Activated CD8-positive, alpha-beta T cell treated with anti-CD3 and anti-CD28 coated beads, Interleukin-2, amount 10 ng/mL, durations not matched to agents 7 days and 5 days (primary cell): ENCODE data around the gene EWSR1. TPM values are rescaled to one million over a fixed set of nuclear protein-coding genes. Genes with fewer than 3 reads are reported as not detected.

Experiments
- ATAC-seq: fragments of 150-1000 bp; cut with Tn5 transposase; one replicate; pipeline ENCODE4 v1.10.0; 2021; ENCODE audit warnings: moderate library complexity
- CTCF ChIA-PET: fragments of 350-600 bp; sonication (Branson Sonifier 250); formaldehyde crosslinking; loops from one replicate; lab custom pipeline; 2021; ENCODE audit warnings: antibody characterized with exemption; lab: Charles Lee
- POLR2A ChIA-PET: fragments of 350-600 bp; sonication (Branson Sonifier 250); formaldehyde crosslinking; loops from one replicate; lab custom pipeline; 2021; ENCODE audit warnings: antibody characterized with exemption; lab: Charles Lee
- DNase-seq: peaks from one replicate; pipeline ENCODE4 v3.0.0-alpha.2; 2020
- H3K27ac Mint-ChIP-seq: one replicate; pipeline ENCODE4 v1.8.0; 2021; ENCODE audit warnings: mild to moderate bottlenecking, mixed read lengths
- H3K27me3 Mint-ChIP-seq: one replicate; pipeline ENCODE4 v1.8.0; 2021; ENCODE audit warnings: low read depth, mixed read lengths
- H3K36me3 Mint-ChIP-seq: one replicate; pipeline ENCODE4 v1.8.0; 2021; ENCODE audit warnings: low read depth, mixed read lengths
- H3K4me1 Mint-ChIP-seq: one replicate; pipeline ENCODE4 v1.8.0; 2021; ENCODE audit warnings: low read depth, mixed read lengths
- H3K4me3 Mint-ChIP-seq: one replicate; pipeline ENCODE4 v1.8.0; 2021; ENCODE audit warnings: mild to moderate bottlenecking, mixed read lengths
- H3K9me3 Mint-ChIP-seq: one replicate; pipeline ENCODE4 v1.8.0; 2022; ENCODE audit warnings: mixed read lengths; ENCODE audit not compliant: insufficient read depth
- total RNA-seq, 2 experiments: library from RNA; stranded (reverse); gene quantifications; one replicate each; pipeline ENCODE4 v1.2.3, GENCODE V29; 2021

EWSR1 gene
- total RNA-seq, 2 experiments from 2014 or later = 323 to 326 TPM

- no peak for DNase-seq
- H3K9me3 Mint-ChIP-seq = no peaks in the 10 kb centered on the region
- H3K27ac Mint-ChIP-seq = peak overlapping the region; percentile 50
- no peaks in the 10 kb centered on the region for H3K27me3 Mint-ChIP-seq
- H3K4me1 Mint-ChIP-seq = no peaks in the 10 kb centered on the region
- peaks cover 15% of the 10 kb centered on the region for H3K36me3 Mint-ChIP-seq
- no peak for ATAC-seq
- CTCF ChIA-PET = no interaction called here
- POLR2A ChIA-PET = no interaction called here
- no peak overlapping the region for H3K4me3 Mint-ChIP-seq
These were observed 61.5 kb downstream of the EWSR1 start for GRCh38 chr22:29329581-29329980.

GRCh38 chr22:29330291-29330690 is 62.2 kb downstream of the EWSR1 start:
- no peaks in the 10 kb centered on the region for H3K4me1 Mint-ChIP-seq
- DNase-seq (no peak), ATAC-seq (no peak)
- H3K27me3 Mint-ChIP-seq = no peaks in the 10 kb centered on the region
- peaks cover 18% of the 10 kb centered on the region for H3K36me3 Mint-ChIP-seq
- no peaks in the 10 kb centered on the region for H3K9me3 Mint-ChIP-seq
- H3K4me3 Mint-ChIP-seq = no peak overlapping the region
- ChIA-PET CTCF (no interaction called here), POLR2A (no interaction called here)
- H3K27ac Mint-ChIP-seq = no peak overlapping the region

DNA sequence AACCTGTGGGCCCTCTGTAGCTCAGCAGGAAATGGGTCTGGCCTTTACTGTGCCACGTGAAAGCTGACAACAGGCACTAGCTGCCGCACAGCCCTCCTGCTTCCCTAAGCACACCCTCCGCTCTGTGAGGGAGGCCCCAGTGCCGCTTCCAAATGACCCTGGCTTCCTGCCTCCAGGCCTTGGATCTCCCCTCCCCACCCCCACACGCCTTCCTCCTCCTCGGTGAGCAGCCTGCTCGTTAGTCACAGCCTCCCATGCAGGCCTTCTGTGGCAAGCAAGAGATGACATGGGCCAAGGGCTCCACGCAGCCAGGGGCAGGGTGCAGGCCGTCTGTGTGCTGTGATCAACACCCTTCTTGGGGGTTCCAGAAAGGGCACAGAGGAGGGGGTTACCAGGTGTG is 62.7 kb downstream of the EWSR1 start:
- Mint-ChIP-seq H3K27me3 (no peaks in the 10 kb centered on the region), H3K4me1 (no peaks in the 10 kb centered on the region), H3K4me3 (no peak overlapping the region), H3K27ac (no peak overlapping the region), H3K9me3 (no peaks in the 10 kb centered on the region), H3K36me3 (peaks cover 23% of the 10 kb centered on the region)
- no peak for DNase-seq
- ATAC-seq = no peak
- CTCF ChIA-PET = no interaction called here
- POLR2A ChIA-PET = no interaction called here

- Mint-ChIP-seq H3K4me1 (no peaks in the 10 kb centered on the region), H3K36me3 (peaks cover 27% of the 10 kb centered on the region), H3K27ac (no peak overlapping the region), H3K9me3 (no peaks in the 10 kb centered on the region), H3K27me3 (no peaks in the 10 kb centered on the region), H3K4me3 (no peak overlapping the region)
- ATAC-seq (no peak), DNase-seq (no peak)
- POLR2A ChIA-PET = no interaction called here
- CTCF ChIA-PET = no interaction called here
These were observed 63.1 kb downstream of the EWSR1 start for GRCh38 chr22:29331213-29331612.

- Mint-ChIP-seq H3K4me3 (no peak overlapping the region), H3K9me3 (no peaks in the 10 kb centered on the region), H3K4me1 (no peaks in the 10 kb centered on the region), H3K36me3 (peaks cover 27% of the 10 kb centered on the region), H3K27me3 (no peaks in the 10 kb centered on the region), H3K27ac (no peak overlapping the region)
- DNase-seq = no peak
- ChIA-PET CTCF (no interaction called here), POLR2A (no interaction called here)
- no peak for ATAC-seq
These were observed 63.7 kb downstream of the EWSR1 start for GRCh38 chr22:29331658-29332300.

- ATAC-seq = no peak
- no peaks in the 10 kb centered on the region for H3K27me3 Mint-ChIP-seq
- no peak overlapping the region for H3K4me3 Mint-ChIP-seq
- no peaks in the 10 kb centered on the region for H3K4me1 Mint-ChIP-seq
- CTCF ChIA-PET = no interaction called here
- H3K36me3 Mint-ChIP-seq = peaks cover 30% of the 10 kb centered on the region
- H3K9me3 Mint-ChIP-seq = no peaks in the 10 kb centered on the region
- POLR2A ChIA-PET = no interaction called here
- DNase-seq = no peak
- no peak overlapping the region for H3K27ac Mint-ChIP-seq
These were observed 64.9 kb downstream of the EWSR1 start for GRCh38 chr22:29332886-29333496.

DNA sequence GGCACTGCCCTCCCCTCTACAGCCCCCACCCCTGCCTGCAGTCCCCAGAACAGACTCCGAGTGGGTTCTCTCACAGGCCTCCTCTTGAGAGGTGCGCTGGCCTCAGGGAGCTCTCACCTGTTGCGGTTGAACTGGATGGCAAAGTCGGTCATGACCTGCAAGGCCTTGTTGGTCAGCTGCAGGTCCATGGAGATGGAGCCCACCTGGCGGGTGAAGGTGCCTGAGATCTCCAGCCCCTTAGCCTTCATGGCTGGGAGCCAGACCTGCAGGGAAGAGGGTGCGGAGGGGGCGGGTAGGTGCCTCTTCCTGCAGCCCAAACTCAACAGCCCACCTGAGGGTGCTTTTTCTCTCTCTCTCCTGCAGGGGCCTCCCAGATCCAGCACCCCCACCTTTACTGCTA is 66.1 kb downstream of the EWSR1 start:
- ChIA-PET POLR2A (no interaction called here), CTCF (no interaction called here)
- DNase-seq (no peak), ATAC-seq (no peak)
- Mint-ChIP-seq H3K36me3 (peaks cover 39% of the 10 kb centered on the region), H3K9me3 (no peaks in the 10 kb centered on the region), H3K4me1 (no peaks in the 10 kb centered on the region), H3K27ac (no peak overlapping the region), H3K27me3 (no peaks in the 10 kb centered on the region), H3K4me3 (no peak overlapping the region)

GRCh38 chr22:29334696-29335344 is 66.8 kb downstream of the EWSR1 start:
- ATAC-seq (no peak), DNase-seq (no peak)
- H3K4me3 Mint-ChIP-seq = no peak overlapping the region
- ChIA-PET CTCF (no interaction called here), POLR2A (no interaction called here)
- H3K27me3 Mint-ChIP-seq = no peaks in the 10 kb centered on the region
- H3K9me3 Mint-ChIP-seq = no peaks in the 10 kb centered on the region
- H3K27ac Mint-ChIP-seq = no peak overlapping the region
- H3K4me1 Mint-ChIP-seq = no peaks in the 10 kb centered on the region
- H3K36me3 Mint-ChIP-seq = peaks cover 38% of the 10 kb centered on the region

- DNase-seq (no peak), ATAC-seq (no peak)
- Mint-ChIP-seq H3K27ac (no peak overlapping the region), H3K4me1 (no peaks in the 10 kb centered on the region), H3K36me3 (peaks cover 38% of the 10 kb centered on the region), H3K4me3 (no peak overlapping the region), H3K27me3 (no peaks in the 10 kb centered on the region), H3K9me3 (no peaks in the 10 kb centered on the region)
- ChIA-PET POLR2A (interaction anchor here (0.5 kb wide), 1 partner anchor 236 kb away, joined by 3 read pairs; no protein-coding TSS in a partner anchor), CTCF (no interaction called here)
These were observed 67.6 kb downstream of the EWSR1 start for GRCh38 chr22:29335656-29336055.

- POLR2A ChIA-PET = no interaction called here
- Mint-ChIP-seq H3K27ac (no peak overlapping the region), H3K4me3 (no peak overlapping the region), H3K9me3 (no peaks in the 10 kb centered on the region), H3K36me3 (peaks cover 40% of the 10 kb centered on the region), H3K27me3 (no peaks in the 10 kb centered on the region), H3K4me1 (no peaks in the 10 kb centered on the region)
- ATAC-seq = no peak
- CTCF ChIA-PET = no interaction called here
- DNase-seq = no peak
These were observed 68.9 kb downstream of the EWSR1 start for GRCh38 chr22:29336751-29337490.

DNA sequence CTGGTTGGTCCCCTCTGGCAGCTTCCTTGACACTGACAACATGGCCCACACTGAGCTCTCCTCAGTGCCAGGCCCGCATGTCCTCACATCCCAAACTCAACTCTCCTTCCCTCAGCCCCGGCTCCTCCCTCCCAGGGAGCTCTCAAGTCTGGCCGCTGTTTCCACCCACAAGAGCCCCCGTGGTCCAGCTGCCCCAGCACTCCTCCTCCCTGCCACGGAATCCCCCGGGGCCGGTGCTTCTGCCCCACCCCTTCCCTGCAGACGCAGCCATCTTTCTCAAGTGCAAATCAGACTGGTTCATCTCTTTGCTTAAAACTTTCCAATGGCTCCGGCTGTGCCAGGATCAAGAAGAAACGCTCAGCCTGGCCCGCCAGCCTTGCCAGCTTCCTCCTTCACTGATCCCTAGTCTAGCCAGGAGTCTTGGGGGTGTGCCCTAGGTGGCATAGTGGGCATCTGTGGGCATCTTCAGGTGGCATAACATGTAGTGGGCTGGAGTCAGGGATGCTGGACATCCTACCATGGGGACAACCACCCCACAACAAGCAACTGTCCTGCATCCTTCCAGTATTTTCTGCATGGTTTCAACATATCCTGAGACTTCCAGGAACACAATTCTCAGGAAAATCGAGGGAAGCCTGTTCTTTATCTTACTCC is 69.7 kb downstream of the EWSR1 start:
- POLR2A ChIA-PET = no interaction called here
- no peaks in the 10 kb centered on the region for H3K4me1 Mint-ChIP-seq
- no peak overlapping the region for H3K4me3 Mint-ChIP-seq
- H3K9me3 Mint-ChIP-seq = no peaks in the 10 kb centered on the region
- no peak overlapping the region for H3K27ac Mint-ChIP-seq
- CTCF ChIA-PET = no interaction called here
- DNase-seq (no peak), ATAC-seq (no peak)
- H3K27me3 Mint-ChIP-seq = no peaks in the 10 kb centered on the region
- H3K36me3 Mint-ChIP-seq = peaks cover 46% of the 10 kb centered on the region
